H1 (cell line): ENCODE data around the gene RBM20.

Experiments
- CHD1 ChIP-seq: IDR thresholded peaks from 2 replicates; pipeline ENCODE4 v1.6.1; 2012; ENCODE audit warnings: low read depth, low read length, improper control_type of control experiment
- CHD2 ChIP-seq: IDR thresholded peaks from 2 replicates; pipeline ENCODE4 v1.6.1; 2012; ENCODE audit warnings: low read length, improper control_type of control experiment
- CHD7 ChIP-seq: fragments of 300-600 bp; sonication (generic); IDR thresholded peaks from 2 replicates; pipeline ENCODE4 v1.7.1; 2012; ENCODE audit warnings: low read length, moderate library complexity, mild to moderate bottlenecking, inconsistent platforms; ENCODE audit not compliant: insufficient replicate concordance
- CTCF ChIP-seq, 3 experiments: IDR thresholded peaks; 1 replicate in 2 of 3; 2 replicates in 1 of 3; pipeline versions ENCODE4 v1.5.1 to v1.6.1; 2011; ENCODE audit warnings: low read length in 3 of 3, mild to moderate bottlenecking in 3 of 3, inconsistent platforms in 2 of 3, low read depth in 1 of 3, moderate library complexity in 1 of 3; ENCODE audit not compliant: insufficient read depth in 1 of 3; ENCODE audit errors: control extremely low read depth in 1 of 3
- EP300 ChIP-seq, 2 experiments: IDR thresholded peaks; 1 replicate in 1 of 2; 2 replicates in 1 of 2; pipeline ENCODE4 v1.6.1; 2011 to 2012; ENCODE audit warnings: low read depth in 2 of 2, low read length in 2 of 2, mild to moderate bottlenecking in 2 of 2, borderline replicate concordance in 1 of 2, inconsistent platforms in 1 of 2, moderate library complexity in 1 of 2
- KDM5A ChIP-seq: fragments of 200-600 bp; IDR thresholded peaks from 2 replicates; pipeline ENCODE4 v1.7.1; 2012; ENCODE audit warnings: mild to moderate bottlenecking, low read length, inconsistent platforms, mixed read lengths
- POLR2AphosphoS5 ChIP-seq: IDR thresholded peaks from 2 replicates; pipeline ENCODE4 v1.6.1; 2011; ENCODE audit warnings: low read depth, low read length
- SP1 ChIP-seq: IDR thresholded peaks from 2 replicates; pipeline ENCODE4 v1.6.1; 2011; ENCODE audit warnings: low read depth, low read length

- TF ChIP-seq CTCF (IDR thresholded peaks at IDR 0.05; ENCODE audit: control extremely low read depth in 1 of 3, insufficient read depth in 1 of 3, low read depth in 1 of 3, low read length in 3 of 3) (no peak), CHD1 (no peak), EP300 (IDR thresholded peaks at IDR 0.05; ENCODE audit: borderline replicate concordance in 1 of 2, low read depth in 2 of 2, low read length in 2 of 2) (no peak), CHD7 (no peak), POLR2AphosphoS5 (no peak), KDM5A (no peak), CHD2 (no peak), SP1 (no peak)
Observed at GRCh38 chr10:110872984-110873923, 229.1 kb downstream of the RBM20 start.
